Endothelial cell (in vitro differentiated cells): ENCODE results near the gene MOV10L1. TPM values are rescaled to one million over a fixed set of nuclear protein-coding genes. Genes with fewer than 3 reads are reported as not detected.

Experiments used
- DNase-seq: peaks from one replicate; pipeline ENCODE4 v3.0.0; 2021; ENCODE audit warnings: low spot score
- H3K27ac Mint-ChIP-seq: one replicate; pipeline ENCODE4 v1.8.0; 2021; ENCODE audit warnings: mixed read lengths, inconsistent platforms; ENCODE audit not compliant: unreplicated experiment
- H3K27me3 Mint-ChIP-seq: one replicate; pipeline ENCODE4 v1.8.0; 2021; ENCODE audit warnings: mild to moderate bottlenecking, moderate library complexity, mixed read lengths, inconsistent platforms; ENCODE audit not compliant: unreplicated experiment
- H3K36me3 Mint-ChIP-seq: one replicate; pipeline ENCODE4 v1.8.0; 2021; ENCODE audit warnings: mild to moderate bottlenecking, low read depth, mixed read lengths, inconsistent platforms; ENCODE audit not compliant: unreplicated experiment
- H3K4me1 Mint-ChIP-seq: one replicate; pipeline ENCODE4 v1.8.0; 2021; ENCODE audit warnings: mild to moderate bottlenecking, mixed read lengths, inconsistent platforms; ENCODE audit not compliant: unreplicated experiment
- H3K4me3 Mint-ChIP-seq: one replicate; pipeline ENCODE4 v1.8.0; 2021; ENCODE audit warnings: mild to moderate bottlenecking, mixed read lengths, inconsistent platforms; ENCODE audit not compliant: unreplicated experiment
- H3K9me3 Mint-ChIP-seq: one replicate; pipeline ENCODE4 v1.8.0; 2021; ENCODE audit warnings: mixed read lengths, inconsistent platforms; ENCODE audit not compliant: unreplicated experiment
- CTCF ChIP-seq: fragments of 200-600 bp; sonication (generic); IDR thresholded peaks from one replicate; pipeline ENCODE4 v1.5.0; 2021; ENCODE audit warnings: antibody characterized with exemption; ENCODE audit not compliant: unreplicated experiment
- total RNA-seq: library from RNA; stranded (reverse); fragmentation: NEBNext Ultra II Directional; extraction: Animal tissue kit (Norgen Biotek cat#: 25700); gene quantifications from one replicate; pipeline ENCODE4 v1.2.1, GENCODE V29; 2021; ENCODE audit not compliant: unreplicated experiment

Gene MOV10L1
- total RNA-seq, 1 donor from 2014 or later = not detected

GRCh38 chr22:50048061-50048765 lies 41.6 kb upstream of the MOV10L1 start:
- Mint-ChIP-seq H3K27ac (no peak overlapping the region), H3K4me3 (no peak overlapping the region), H3K36me3 (peaks cover 1% of the 10 kb centered on the region), H3K27me3 (peaks cover 3% of the 10 kb centered on the region), H3K4me1 (no peaks in the 10 kb centered on the region), H3K9me3 (no peaks in the 10 kb centered on the region)
- DNase-seq = no peak
- no peak for TF ChIP-seq CTCF

DNA sequence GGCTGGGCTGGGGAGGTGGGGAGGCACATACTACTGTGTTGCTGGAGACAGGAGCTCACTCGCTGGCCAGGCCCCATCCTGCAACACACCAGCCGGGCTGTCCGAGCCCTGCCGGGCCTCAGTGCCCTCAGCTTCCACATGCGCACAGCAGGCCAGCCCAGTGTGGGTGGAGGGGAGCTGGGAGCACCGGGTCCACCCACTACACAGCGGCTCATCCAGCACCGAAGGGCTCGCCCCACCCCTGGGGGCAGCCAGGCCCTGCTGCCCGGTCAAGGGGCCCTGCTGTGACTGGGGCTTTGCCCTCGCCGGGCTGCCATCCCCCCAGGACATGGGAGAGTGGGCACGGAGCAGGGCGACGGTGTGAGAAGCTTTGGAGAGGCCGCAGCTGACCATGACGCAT lies 41.0 kb upstream of the MOV10L1 start:
- no peaks in the 10 kb centered on the region for H3K9me3 Mint-ChIP-seq
- no peak for TF ChIP-seq CTCF
- H3K36me3 Mint-ChIP-seq = peaks cover 5% of the 10 kb centered on the region
- peaks cover 6% of the 10 kb centered on the region for H3K27me3 Mint-ChIP-seq
- no peak for DNase-seq
- no peaks in the 10 kb centered on the region for H3K4me1 Mint-ChIP-seq
- H3K4me3 Mint-ChIP-seq = no peak overlapping the region
- H3K27ac Mint-ChIP-seq = no peak overlapping the region

DNA sequence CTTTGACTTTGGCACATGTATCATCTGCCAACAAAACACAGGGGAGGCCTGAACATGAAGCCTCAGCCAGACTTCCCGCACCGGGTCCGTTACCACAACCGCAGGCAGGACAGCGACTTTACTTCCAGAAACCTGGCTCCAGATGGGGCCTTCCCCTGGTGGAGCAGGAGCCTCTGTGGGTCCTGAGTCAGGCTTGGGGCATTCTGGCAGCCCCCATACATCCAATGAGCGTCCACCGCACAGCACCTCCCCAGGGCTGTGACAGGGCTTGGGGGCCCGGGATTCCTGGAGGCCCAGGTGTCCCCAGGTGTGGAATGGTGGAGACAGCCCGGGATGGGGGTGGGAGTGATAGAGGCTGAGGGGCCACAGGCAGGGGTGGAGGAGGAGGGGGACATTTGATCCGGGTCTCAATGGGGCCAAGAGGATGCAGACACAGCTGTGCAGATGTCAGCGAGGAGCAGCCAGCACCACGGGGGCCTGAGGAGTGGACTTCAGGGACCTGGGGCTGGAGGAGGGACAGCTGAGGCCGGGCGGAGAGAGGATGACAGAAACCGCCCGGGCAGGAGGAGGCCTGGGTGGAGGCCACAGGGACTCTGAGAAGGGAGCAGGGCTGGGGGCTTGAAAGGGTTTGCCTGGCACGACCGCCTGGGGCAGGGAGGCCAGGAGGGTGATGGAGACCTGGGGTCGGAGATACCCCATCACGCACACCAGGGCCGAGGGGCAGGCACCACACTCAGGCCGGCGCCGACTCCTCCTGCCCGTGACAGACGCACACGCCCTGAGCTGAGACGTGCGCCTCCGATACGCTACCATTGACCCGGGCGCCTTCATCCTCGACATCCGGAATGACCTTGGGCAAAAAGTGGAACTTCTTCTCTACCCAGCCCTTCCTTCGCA lies 40.3 kb upstream of the MOV10L1 start:
- Mint-ChIP-seq H3K27me3 (peaks cover 5% of the 10 kb centered on the region), H3K27ac (no peak overlapping the region), H3K36me3 (peaks cover 5% of the 10 kb centered on the region), H3K4me3 (no peak overlapping the region), H3K4me1 (no peaks in the 10 kb centered on the region), H3K9me3 (no peaks in the 10 kb centered on the region)
- TF ChIP-seq CTCF = no peak
- DNase-seq = no peak

DNA sequence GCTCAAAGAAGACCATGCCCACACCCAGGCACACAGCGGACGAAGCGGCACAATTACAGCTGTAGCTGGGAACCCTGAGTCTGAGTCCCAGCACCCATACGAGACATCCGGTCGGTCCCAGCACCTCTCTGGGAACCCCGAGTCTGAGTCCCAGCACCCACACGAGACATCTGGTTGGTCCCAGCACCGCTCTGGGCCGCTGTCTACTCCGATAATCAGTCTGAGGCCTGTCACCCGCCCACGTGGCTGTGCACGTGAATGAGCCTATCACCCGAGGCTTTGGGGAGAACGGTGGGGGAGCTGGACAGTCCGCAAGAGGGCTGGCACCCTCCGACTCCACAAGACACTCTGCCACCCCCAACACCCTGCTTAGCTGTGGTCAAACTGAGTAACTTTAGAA lies 37.9 kb upstream of the MOV10L1 start:
- Mint-ChIP-seq H3K4me1 (no peaks in the 10 kb centered on the region), H3K27ac (no peak overlapping the region), H3K9me3 (no peaks in the 10 kb centered on the region), H3K4me3 (no peak overlapping the region), H3K36me3 (peaks cover 5% of the 10 kb centered on the region), H3K27me3 (peaks cover 10% of the 10 kb centered on the region)
- no peak for DNase-seq
- TF ChIP-seq CTCF = no peak

- no peak overlapping the region for H3K27ac Mint-ChIP-seq
- no peak overlapping the region for H3K4me3 Mint-ChIP-seq
- no peaks in the 10 kb centered on the region for H3K9me3 Mint-ChIP-seq
- no peak for TF ChIP-seq CTCF
- no peaks in the 10 kb centered on the region for H3K4me1 Mint-ChIP-seq
- peaks cover 10% of the 10 kb centered on the region for H3K27me3 Mint-ChIP-seq
- H3K36me3 Mint-ChIP-seq = peaks cover 5% of the 10 kb centered on the region
- no peak for DNase-seq
Measured at GRCh38 chr22:50053861-50054260, 35.9 kb upstream of the MOV10L1 start.
